Measurements from ENCODE around the gene REEP3.

DNA sequence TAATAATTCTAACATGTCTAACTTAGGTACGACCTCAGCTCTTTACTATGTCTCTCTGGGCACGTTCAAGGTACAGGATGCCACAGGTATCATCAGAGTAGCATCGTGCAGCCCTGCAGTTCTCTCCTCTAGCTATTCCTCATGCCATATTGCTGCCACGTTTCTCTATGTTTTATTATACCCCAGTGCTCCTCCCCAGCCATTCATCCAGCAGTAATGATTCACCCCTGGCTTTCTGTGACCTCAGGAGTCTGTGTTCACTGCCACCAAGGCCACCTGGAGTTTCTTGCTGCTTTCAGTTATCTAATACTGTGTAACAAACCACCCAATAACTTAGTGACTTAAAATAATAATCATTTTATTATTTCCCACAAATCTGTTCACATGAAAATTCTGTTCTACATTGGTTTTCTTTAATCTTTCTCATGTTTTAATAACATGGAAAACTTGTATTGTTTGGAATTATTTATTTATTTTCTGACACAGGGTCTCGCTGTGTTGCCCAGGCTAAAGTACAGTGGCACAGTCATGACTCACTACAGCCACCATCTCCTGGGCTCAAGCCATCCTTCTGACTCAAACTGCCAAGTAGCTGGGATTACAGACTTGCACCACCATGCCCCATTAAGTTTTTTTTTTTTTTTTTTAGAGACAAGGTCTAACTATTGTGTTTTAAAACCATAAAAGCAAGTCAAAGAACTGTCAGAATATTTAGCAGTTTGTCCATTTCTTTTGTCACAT is 21.8 kb downstream of the REEP3 start:
- TF ChIP-seq CTCF (conservative IDR thresholded peaks at IDR 0.05; ENCODE audit: low read length) = no peak
- TF ChIP-seq EZH2phosphoT487 (IDR thresholded peaks at IDR 0.05; ENCODE audit: borderline replicate concordance) = no peak

All from Loucy (cell line).